NOMO-1 (cell line): ENCODE measurements around the gene RRP9.

ENCODE experiments used
- DNase-seq, 2 experiments: peaks; one replicate each; lab custom pipeline; 2025; ENCODE audit not compliant: unreplicated experiment in 2 of 2; lab: John Stamatoyannopoulos, UW

RRP9 gene

GRCh38 chr3:51957520-51958205 is 16.0 kb upstream of the RRP9 start:
- DNase-seq, result no peak

DNA sequence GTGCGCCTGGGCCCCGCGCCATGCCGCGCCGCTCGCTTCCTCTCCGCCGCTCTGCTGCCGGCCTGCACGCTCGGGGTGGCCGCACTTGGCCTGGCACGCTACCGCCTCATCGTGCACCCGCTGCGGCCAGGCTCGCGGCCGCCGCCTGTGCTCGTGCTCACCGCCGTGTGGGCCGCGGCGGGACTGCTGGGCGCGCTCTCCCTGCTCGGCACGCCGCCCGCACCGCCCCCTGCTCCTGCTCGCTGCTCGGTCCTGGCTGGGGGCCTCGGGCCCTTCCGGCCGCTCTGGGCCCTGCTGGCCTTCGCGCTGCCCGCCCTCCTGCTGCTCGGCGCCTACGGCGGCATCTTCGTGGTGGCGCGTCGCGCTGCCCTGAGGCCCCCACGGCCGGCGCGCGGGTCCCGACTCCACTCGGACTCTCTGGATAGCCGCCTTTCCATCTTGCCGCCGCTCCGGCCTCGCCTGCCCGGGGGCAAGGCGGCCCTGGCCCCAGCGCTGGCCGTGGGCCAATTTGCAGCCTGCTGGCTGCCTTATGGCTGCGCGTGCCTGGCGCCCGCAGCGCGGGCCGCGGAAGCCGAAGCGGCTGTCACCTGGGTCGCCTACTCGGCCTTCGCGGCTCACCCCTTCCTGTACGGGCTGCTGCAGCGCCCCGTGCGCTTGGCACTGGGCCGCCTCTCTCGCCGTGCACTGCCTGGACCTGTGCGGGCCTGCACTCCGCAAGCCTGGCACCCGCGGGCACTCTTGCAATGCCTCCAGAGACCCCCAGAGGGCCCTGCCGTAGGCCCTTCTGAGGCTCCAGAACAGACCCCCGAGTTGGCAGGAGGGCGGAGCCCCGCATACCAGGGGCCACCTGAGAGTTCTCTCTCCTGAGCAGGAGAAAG is 14.4 kb upstream of the RRP9 start:
- no peak for DNase-seq

DNA sequence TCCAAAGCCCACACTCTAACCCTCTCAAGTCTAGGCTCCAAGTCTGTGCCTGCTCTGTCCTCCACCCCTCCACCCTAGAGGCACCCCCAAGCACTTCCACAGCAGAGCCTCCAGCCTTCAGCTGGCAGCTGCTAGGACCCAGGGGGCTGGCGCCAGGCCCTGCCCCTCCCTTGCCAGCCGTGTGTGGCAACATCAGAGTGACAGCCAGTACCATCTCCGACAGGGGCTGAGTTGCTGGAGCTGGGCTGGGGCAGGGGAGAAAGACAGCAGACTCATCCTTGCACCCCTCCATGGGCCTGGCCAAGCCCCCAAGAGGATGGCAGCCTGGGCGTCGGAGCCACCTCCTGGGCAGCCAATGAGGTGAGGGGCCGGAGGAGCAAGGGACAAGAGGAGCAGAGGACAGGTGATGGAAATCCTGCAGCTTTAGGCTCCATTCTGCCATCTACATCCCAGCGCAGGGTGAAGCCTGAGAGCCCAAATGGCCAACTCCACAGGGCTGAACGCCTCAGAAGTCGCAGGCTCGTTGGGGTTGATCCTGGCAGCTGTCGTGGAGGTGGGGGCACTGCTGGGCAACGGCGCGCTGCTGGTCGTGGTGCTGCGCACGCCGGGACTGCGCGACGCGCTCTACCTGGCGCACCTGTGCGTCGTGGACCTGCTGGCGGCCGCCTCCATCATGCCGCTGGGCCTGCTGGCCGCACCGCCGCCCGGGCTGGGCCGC is 13.6 kb upstream of the RRP9 start, which contains the start of gene GPR62:
Gene GPR62 (plus strand): TSS at position 207 of the 718 bp plus-strand sequence. CDS start 272 bp downstream, at position 479.
- no peak for DNase-seq

GRCh38 chr3:51954713-51955112 is 13.0 kb upstream of the RRP9 start:
- DNase-seq, result no peak

GRCh38 chr3:51954105-51954504 is 12.4 kb upstream of the RRP9 start:
- DNase-seq, result peak; percentile 26 to 74

- peak; percentile 69 to 89 for DNase-seq
These were observed 11.7 kb upstream of the RRP9 start for GRCh38 chr3:51953445-51953844.

- no peak for DNase-seq
These were observed 9.2 kb upstream of the RRP9 start for GRCh38 chr3:51950899-51951298.

GRCh38 chr3:51949121-51949520 is 7.4 kb upstream of the RRP9 start:
- no peak for DNase-seq

GRCh38 chr3:51948016-51948580 is 6.4 kb upstream of the RRP9 start:
- no peak for DNase-seq

- no peak for DNase-seq
These were observed 5.7 kb upstream of the RRP9 start for GRCh38 chr3:51947215-51947900.

GRCh38 chr3:51946796-51947195 is 5.1 kb upstream of the RRP9 start:
- DNase-seq, result no peak

DNA sequence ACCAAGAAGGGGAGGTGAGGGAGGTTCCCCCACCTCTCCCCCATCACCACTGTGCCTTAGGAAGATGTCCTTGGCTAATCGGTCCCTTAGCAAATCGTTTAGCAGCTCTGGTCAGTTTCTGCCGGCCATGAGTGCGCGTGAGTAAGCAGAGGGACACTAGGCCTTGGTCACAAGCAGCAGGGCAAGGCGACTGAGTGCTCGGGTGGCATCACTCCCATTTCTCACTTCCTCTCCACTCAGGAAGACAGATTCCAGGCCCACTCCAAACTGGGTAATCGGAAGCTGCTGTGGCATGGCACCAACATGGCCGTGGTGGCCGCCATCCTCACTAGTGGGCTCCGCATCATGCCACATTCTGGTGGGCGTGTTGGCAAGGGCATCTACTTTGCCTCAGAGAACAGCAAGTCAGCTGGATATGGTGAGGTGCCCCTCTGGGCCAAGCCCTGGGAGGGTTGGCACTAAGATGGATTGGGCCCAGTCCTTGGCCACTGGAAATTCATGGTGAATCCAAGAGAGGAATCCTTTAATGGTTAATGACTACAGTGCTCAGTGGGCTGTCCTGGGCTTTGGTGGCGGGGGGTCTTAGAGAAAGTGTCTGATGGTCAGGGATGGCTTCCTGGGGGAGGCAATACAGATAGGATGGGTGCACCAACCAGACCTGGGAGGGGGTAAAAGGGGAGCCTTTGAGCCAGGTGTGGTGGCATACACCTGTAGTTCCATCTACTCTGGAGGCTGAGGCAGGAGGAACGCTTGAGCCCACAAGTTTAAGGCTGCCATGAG is 4.4 kb upstream of the RRP9 start:
- DNase-seq, result no peak

GRCh38 chr3:51945031-51945840 is 3.5 kb upstream of the RRP9 start:
- no peak for DNase-seq

GRCh38 chr3:51944451-51945021 is 2.8 kb upstream of the RRP9 start:
- DNase-seq, result no peak

DNA sequence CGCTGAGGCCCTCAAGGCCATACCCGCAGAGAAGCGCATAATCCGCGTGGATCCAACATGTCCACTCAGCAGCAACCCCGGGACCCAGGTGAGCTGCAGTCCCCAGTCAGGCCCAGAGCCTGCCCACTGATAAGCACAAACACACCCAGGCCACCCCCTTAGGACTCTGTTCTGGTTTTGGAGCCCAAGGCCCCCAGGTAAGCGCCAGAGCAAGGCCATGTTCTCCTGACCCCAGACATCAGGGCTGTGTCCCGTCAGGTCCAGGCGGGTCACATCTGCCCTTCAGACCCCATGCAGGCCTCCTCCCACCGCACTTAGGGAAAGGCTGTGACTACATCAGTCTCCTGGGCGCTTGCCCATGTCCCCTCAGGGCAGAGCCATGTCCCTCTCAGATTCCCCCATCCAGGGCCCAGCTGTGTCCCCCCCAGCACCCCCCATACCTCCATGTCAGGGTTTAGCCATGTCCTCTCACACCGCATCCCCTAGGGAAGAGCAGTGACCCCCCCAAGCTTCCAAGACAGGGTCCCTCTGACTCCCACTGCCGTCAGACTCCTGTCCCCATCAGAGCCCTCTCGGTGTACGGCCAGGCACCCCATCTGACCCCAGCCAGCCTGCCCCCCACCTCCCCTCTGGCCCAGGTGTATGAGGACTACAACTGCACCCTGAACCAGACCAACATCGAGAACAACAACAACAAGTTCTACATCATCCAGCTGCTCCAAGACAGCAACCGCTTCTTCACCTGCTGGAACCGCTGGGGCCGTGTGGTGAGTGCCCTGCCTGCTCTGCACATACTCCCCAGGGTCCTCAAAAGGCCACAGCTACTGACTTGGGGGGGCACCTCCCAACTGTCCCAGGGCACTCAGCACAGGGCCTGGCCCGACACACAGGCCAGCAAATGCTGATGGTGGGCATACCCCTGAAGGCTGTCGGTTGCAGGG is 2.0 kb upstream of the RRP9 start:
- DNase-seq, result no peak

GRCh38 chr3:51942603-51943450 is 1.1 kb upstream of the RRP9 start:
- peak; percentile 38 to 47 for DNase-seq

DNA sequence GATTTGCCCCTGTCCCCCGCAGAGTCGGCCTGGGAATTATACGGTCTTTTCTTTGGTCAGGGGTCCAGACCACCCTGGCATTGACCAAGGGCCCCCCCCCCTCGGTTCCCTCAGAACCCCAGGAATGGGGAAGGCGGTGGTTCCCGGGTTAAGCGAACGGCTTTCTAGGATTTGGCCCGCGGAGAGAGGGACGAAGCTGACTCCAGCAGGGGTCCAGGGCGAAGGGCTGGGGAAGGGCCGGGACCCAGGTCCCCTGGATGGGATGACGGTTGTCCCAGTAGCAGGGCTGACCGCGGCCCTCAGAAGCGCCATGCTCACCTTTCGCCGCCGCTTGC is 274 bp downstream of the RRP9 start:
- DNase-seq, result no peak
